Erythroblast (primary cell): ENCODE measurements around the gene TNRC6A.

ENCODE experiments used
- GATA1 ChIP-seq: IDR thresholded peaks from 2 replicates; pipeline ENCODE4 v1.6.1; 2011; ENCODE audit warnings: low read depth, mild to moderate bottlenecking, control low read depth, low read length, moderate library complexity
- POLR2A ChIP-seq: IDR thresholded peaks from 2 replicates; pipeline ENCODE4 v1.6.1; 2011; ENCODE audit warnings: mild to moderate bottlenecking, low read length

DNA sequence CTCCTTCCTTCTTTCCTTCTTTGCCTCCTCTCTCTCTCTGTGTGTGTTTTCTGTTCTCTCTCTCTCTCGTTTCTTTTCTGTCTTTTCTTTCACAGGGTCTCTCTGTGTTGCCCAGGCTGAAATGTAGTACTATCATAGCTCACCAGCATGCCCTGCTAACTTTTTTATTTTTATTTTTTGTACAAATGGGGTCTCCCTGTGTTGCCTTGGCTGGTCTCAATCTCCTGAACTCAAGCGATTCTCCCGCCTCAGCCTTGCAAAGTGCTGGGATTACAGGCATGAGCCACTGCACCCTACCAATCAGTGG is 117.9 kb downstream of the TNRC6A start:
- TF ChIP-seq POLR2A (no peak), GATA1 (no peak)
